ENCODE data around the gene RAB36.

Gene RAB36

GRCh38 chr22:23108249-23109078 is 36.8 kb upstream of the RAB36 start:
- DNase-seq (ENCODE audit: low read depth) = no peak

- no peak for DNase-seq (ENCODE audit: low read depth)
Measured at GRCh38 chr22:23109079-23109347, 36.3 kb upstream of the RAB36 start.

GRCh38 chr22:23109441-23109978 is 35.8 kb upstream of the RAB36 start:
- DNase-seq (ENCODE audit: low read depth) = no peak

GRCh38 chr22:23110190-23110921 is 34.9 kb upstream of the RAB36 start:
- DNase-seq (ENCODE audit: low read depth) = no peak

- DNase-seq (ENCODE audit: low read depth) = no peak
Measured at GRCh38 chr22:23110922-23111527, 34.3 kb upstream of the RAB36 start.

- no peak for DNase-seq (ENCODE audit: low read depth)
Measured at GRCh38 chr22:23112472-23113012, 32.7 kb upstream of the RAB36 start.

- DNase-seq (ENCODE audit: low read depth) = no peak
Measured at GRCh38 chr22:23113067-23113846, 32.0 kb upstream of the RAB36 start.

- DNase-seq (ENCODE audit: low read depth) = no peak
Measured at GRCh38 chr22:23113847-23114720, 31.2 kb upstream of the RAB36 start.

- no peak for DNase-seq (ENCODE audit: low read depth)
Measured at GRCh38 chr22:23114721-23115020, 30.6 kb upstream of the RAB36 start.

- DNase-seq (ENCODE audit: low read depth) = no peak
Measured at GRCh38 chr22:23115369-23115768, 29.9 kb upstream of the RAB36 start.

GRCh38 chr22:23115825-23116494 is 29.3 kb upstream of the RAB36 start:
- DNase-seq (ENCODE audit: low read depth) = no peak

- no peak for DNase-seq (ENCODE audit: low read depth)
Measured at GRCh38 chr22:23116506-23117263, 28.6 kb upstream of the RAB36 start.

- DNase-seq (ENCODE audit: low read depth) = no peak
Measured at GRCh38 chr22:23117275-23117674, 28.0 kb upstream of the RAB36 start.

- no peak for DNase-seq (ENCODE audit: low read depth)
Measured at GRCh38 chr22:23117891-23118646, 27.2 kb upstream of the RAB36 start.

GRCh38 chr22:23118647-23119493 is 26.4 kb upstream of the RAB36 start:
- DNase-seq (ENCODE audit: low read depth) = no peak

GRCh38 chr22:23119494-23120414 is 25.5 kb upstream of the RAB36 start:
- no peak for DNase-seq (ENCODE audit: low read depth)

GRCh38 chr22:23120415-23120899 is 24.8 kb upstream of the RAB36 start:
- DNase-seq (ENCODE audit: low read depth) = no peak
